ENCODE data around the gene MYLK.
A peak's percentile ranks its signal among the peaks of the same experiment; 100 is the strongest.

MYLK gene

DNA sequence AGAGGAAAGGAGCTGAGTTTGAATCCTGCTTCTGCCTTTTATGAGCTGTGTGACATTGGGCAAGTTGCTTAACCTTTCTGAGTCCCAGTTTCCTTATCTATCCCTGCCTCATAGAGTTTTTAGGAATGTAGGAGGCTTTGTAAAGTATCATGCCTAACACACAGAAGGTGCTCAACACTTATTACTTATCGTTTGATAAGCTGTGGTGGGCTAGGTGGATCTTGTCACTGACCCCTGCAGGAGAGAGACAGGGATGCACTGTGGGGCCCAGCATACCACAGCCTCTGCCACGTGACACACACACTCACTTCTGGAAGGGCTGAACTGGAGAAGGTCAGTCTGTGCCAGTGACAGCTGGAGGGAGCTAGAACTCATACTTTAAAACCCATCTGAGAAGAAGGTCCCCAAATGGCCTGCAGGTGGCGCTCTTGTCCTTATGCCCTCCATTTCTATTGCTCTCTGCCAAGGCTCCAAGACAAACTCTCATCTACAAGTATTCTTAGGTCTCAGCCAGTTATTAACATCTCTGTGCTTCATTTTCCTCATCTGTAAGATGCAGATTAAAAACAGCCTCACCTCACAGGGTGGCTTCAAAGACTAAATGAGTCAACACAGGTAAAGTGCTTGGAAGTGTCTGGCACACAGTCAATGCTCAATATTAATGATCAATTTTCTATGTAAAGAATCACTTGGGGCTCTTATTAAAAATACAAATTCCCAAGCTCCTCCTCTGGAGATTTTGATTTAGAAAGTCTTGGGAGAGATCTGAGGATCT, 241.8 kb downstream of the MYLK start:
- in situ Hi-C loops (cut with HindIII; ENCODE audit: low pct_unique_long_range_greater_than_20kb, low sequenced_read_pairs) = no loop called here
- no peak for TF ChIP-seq JUND (IDR thresholded peaks at IDR 0.05; ENCODE audit: low read depth)
- peak; percentile 31 to 90 for DNase-seq (ENCODE audit: low read depth in 1 of 2, low spot score in 1 of 2)

DNA sequence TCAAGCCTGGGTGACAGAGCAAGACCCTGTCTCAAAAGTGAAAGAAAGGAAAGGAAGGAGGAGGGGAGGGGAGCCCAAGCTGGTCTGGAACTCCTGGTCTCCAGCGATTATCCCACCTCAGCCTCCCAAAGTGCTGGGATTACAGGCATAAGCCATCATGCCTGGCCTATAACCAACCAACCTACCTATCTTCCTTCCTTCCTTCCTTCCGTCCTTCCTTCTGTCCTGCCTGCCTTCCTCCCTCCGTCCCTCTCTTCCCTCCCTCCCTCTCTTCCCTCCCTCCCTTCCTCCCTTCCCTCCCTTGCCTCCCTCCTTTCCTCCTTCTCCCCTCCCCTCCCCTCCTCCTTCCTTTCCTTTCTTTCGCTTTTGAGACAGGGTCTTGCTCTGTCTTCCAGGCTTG, 242.6 kb downstream of the MYLK start:
- in situ Hi-C loops (cut with HindIII; ENCODE audit: low pct_unique_long_range_greater_than_20kb, low sequenced_read_pairs) = no loop called here
- no peak for DNase-seq (ENCODE audit: low read depth in 1 of 2, low spot score in 1 of 2)
- no peak for TF ChIP-seq JUND (IDR thresholded peaks at IDR 0.05; ENCODE audit: low read depth)

DNA sequence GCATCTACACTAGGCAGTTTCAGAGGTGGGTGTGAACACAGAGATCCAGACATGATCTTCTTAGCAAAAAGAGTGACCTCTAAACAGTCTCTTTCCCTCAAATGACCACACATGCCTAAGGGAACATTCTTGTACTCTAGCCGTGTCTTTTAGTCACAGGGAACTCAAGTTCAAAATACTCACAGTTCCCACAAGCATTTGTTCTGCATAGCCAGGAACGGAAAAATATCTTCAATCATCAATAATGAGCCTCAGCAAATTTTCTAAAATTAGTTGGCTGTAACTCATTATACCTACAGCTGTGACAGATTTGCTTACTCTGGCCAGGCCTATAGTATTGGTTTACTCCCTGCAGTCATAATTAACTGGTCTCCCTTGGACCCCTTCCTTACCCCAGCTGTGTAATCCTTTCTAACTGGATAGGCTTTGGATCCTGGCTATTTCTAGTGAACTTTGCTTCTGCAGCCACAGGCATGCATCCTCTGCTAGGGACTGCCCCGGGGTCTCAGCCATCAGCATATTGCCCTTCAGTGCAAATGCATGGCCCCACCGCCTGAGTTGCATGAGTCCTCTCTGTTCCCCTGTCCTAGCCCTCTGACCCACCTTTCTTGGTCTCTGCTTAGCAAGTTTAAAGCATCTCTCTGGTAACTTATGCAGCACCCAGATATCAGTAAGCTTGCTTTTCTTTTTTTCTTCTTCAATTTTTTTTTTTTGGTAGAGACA, 243.2 kb downstream of the MYLK start:
- TF ChIP-seq JUND (IDR thresholded peaks at IDR 0.05; ENCODE audit: low read depth) = no peak
- peak in 1 of 2 experiments; percentile 51 for DNase-seq (ENCODE audit: low read depth in 1 of 2, low spot score in 1 of 2)
- in situ Hi-C loops (cut with HindIII; ENCODE audit: low pct_unique_long_range_greater_than_20kb, low sequenced_read_pairs) = no loop called here

DNA sequence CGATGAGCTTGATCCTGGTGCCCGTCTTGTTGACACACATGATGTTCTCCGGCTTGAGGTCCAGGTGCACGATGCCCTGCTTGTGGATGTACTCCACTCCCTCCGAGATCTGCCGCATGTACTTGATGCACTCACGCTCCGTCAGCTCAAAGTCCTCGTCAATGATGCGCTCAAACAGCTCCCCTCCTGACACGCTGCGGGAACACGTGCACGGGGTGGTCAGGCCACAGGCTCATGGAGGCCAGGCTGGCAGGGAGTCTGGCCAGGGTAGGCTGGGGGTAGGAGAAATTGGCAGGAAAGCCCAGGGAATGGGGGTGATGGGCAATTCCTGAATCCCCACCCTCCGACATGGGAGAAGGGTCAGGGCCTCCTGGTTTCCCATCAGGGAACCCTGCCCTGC, 243.8 kb downstream of the MYLK start:
- no peak for TF ChIP-seq JUND (IDR thresholded peaks at IDR 0.05; ENCODE audit: low read depth)
- in situ Hi-C loops (cut with HindIII; ENCODE audit: low pct_unique_long_range_greater_than_20kb, low sequenced_read_pairs) = no loop called here
- no peak for DNase-seq (ENCODE audit: low read depth in 1 of 2, low spot score in 1 of 2)

DNA sequence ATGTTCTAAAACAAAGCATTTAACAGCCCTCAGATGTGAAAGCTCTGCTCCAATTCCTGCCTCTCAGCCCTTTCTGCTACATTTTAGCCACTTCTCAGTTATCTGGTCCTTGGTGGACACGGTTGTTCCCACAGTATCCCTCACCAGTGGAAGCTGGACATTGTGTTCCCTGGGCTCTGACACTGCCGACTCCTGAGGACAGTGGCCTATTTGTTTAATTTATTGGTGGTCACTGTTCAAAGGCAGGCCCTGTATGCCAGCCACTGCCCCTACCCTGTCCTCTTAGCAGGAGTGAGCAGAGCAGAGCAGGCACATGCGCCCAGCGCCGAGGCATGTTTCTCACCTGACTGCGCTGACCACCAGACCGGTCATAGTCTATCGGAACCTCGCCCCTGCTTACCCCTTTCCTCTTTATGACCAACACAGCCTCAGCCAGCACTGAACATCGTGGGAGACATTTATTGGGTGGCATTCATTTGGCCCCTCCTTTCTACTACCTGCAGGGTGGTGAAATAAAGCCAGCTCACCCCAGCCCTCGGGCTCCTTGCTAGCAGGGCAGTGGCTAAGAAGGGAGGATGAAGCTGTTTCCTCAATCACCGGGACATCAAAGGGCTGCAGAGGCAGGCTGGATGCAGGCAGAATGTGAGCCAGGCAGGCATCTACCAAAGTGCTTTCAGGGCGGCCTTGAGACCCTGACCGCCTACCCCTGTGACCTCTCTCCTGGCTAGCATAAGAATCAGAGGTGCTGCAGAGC, 245.0 kb downstream of the MYLK start:
- in situ Hi-C loops (cut with HindIII; ENCODE audit: low pct_unique_long_range_greater_than_20kb, low sequenced_read_pairs) = no loop called here
- TF ChIP-seq JUND (IDR thresholded peaks at IDR 0.05; ENCODE audit: low read depth) = no peak
- no peak for DNase-seq (ENCODE audit: low read depth in 1 of 2, low spot score in 1 of 2)

DNA sequence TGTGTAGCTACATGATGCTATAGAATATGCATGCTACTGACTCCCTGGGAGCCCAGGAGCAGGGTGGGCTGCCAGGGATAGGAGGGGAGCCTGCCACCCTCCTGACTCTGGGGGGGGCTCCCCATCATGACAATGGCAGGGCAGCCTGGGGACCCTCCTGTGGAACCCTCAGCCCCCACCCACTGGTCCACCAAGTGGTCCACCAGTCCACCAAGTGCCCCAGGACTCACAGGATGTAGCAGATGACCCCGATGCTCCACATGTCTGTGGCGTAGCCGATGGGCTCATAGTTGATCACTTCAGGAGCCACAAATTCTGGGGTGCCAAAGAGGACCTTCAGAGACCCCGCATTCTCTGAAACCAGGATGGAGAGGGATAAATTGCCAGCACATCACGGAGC, 246.3 kb downstream of the MYLK start:
- no peak for DNase-seq (ENCODE audit: low read depth in 1 of 2, low spot score in 1 of 2)
- in situ Hi-C loops (cut with HindIII; ENCODE audit: low pct_unique_long_range_greater_than_20kb, low sequenced_read_pairs) = no loop called here

DNA sequence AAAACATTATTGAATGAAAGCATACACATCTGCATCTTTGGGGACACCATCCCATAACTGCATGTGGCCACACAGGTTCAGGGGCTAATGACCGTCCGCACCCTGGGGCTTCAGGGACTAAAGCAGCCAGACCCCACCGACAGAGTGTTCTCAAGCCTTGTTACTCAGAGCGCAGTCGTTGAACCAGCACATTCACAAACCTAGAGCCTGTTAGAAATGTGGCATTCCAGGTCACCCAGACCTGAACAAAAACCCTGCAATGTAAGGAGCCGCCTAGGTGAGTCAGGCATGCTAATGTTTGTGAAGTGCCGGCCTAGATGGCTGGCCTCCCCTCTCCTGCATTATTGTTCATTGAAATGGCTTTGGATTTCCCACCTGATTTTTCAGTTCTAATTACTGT, 247.0 kb downstream of the MYLK start:
- no peak for TF ChIP-seq JUND (IDR thresholded peaks at IDR 0.05; ENCODE audit: low read depth)
- DNase-seq (ENCODE audit: low read depth in 1 of 2, low spot score in 1 of 2) = peak in 1 of 2 experiments; percentile 61
- in situ Hi-C loops (cut with HindIII; ENCODE audit: low pct_unique_long_range_greater_than_20kb, low sequenced_read_pairs) = no loop called here

More for the DNA sequence above, 246.3 kb downstream of the MYLK start:
- TF ChIP-seq JUND (IDR thresholded peaks at IDR 0.05; ENCODE audit: low read depth) = no peak

DNA sequence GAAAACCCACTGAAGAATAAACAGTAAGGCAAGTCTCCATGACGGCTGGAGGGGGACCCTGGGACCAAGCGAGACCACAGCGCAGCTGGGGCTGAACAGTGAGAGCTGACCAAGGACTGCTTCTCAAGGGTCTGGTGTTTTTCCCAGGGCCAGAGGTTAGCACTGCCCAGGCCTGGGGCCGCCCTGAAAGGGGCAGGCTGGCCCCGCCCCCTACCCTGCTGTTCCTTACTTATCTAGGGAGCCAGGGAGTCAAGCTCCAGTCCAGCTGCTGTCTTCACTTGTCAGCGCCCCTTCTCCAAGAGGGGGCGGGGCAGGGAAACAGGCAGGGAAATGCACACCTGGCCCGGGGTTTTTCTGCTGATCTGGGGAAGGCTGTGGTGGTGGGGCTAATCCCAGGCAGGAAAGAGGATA, 247.7 kb downstream of the MYLK start:
- in situ Hi-C loops (cut with HindIII; ENCODE audit: low pct_unique_long_range_greater_than_20kb, low sequenced_read_pairs) = no loop called here
- no peak for TF ChIP-seq JUND (IDR thresholded peaks at IDR 0.05; ENCODE audit: low read depth)
- DNase-seq (ENCODE audit: low read depth in 1 of 2, low spot score in 1 of 2) = no peak

DNA sequence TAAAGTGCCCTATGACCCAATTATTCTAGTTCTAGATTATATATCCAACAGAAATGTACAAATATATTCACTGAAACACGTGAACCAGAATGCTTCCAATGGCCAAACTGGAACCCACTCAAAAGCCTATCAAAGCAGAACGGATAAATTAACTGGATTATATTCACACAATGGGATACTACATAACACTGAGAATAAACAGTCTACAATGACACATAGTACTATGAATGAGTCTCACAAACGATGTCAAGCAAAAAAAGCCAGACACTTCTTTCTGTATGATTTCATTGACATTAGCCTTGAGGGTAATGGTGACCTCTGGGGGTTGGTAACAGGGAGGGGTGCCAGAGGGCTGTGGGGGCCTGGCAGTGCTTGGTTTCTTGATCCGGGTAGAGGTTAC, 248.4 kb downstream of the MYLK start:
- no peak for DNase-seq (ENCODE audit: low read depth in 1 of 2, low spot score in 1 of 2)
- TF ChIP-seq JUND (IDR thresholded peaks at IDR 0.05; ENCODE audit: low read depth) = no peak
- in situ Hi-C loops (cut with HindIII; ENCODE audit: low pct_unique_long_range_greater_than_20kb, low sequenced_read_pairs) = no loop called here

DNA sequence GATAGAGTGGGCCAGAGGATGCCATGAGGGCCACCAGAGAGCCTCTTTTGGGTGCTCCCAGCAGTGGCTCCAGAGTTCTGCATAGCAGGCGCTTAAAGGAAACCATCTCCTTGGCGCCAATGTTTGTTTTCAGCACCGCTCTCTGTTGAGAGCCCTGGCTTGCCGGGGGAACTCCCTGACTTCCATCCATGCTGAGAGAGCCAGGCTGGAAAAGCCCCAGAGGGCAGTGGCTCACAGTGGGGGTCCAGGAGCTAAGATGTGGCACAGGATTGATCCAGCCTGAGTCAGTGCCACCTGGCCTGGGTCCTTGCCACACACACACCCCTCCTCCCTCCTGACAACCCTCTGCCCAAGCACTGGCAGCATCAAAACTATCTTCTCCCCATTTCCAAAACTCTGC, 248.9 kb downstream of the MYLK start:
- in situ Hi-C loops (cut with HindIII; ENCODE audit: low pct_unique_long_range_greater_than_20kb, low sequenced_read_pairs) = no loop called here
- no peak for TF ChIP-seq JUND (IDR thresholded peaks at IDR 0.05; ENCODE audit: low read depth)

DNA sequence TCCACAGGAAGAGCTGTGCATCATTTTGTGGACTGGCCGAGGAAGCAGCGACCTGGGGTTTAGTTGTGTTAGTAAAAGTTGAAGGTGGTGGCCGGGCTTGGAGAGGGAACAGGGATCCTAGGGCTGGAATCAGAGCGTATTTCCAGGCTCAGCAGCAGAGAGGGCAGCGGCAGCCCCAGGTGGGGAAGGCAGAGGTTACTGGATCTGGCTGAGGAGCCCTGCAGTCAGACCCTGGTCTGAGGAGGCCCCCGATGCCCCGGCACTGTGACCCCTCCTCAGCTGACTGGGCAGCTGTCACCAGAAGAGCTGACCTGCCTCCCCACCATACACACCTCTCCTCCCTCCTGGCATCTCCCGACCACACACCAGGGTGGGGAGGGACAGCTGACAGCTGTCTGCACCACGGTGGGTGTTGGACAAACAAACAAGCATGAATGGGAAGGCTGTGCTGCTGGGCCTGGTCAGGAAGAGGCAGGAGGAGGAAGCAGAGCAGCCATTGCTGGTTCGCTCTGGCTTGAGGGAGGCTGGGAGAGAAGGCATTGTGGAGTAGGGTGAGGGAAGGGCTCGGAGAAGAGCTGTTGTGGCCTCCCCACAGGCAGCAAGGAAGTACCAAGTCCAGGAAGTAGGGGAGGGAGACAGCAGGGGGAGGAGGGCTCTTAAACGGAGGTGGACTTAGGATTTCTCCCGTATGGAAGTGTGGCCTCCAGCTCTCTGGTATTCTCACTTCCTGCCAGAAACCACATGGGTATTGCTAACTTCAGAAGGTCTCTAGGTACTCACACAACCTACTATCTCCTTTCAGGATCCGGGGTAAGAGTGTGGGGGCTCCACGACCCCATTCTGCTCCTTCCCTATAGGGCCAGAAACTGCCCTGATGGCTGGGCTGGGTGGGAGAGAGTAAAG, 249.7 kb downstream of the MYLK start:
- in situ Hi-C loops (cut with HindIII; ENCODE audit: low pct_unique_long_range_greater_than_20kb, low sequenced_read_pairs) = no loop called here
- DNase-seq (ENCODE audit: low read depth in 1 of 2, low spot score in 1 of 2) = no peak
- TF ChIP-seq JUND (IDR thresholded peaks at IDR 0.05; ENCODE audit: low read depth) = no peak

More for the DNA sequence above, 248.9 kb downstream of the MYLK start:
- DNase-seq (ENCODE audit: low read depth in 1 of 2, low spot score in 1 of 2) = no peak

DNA sequence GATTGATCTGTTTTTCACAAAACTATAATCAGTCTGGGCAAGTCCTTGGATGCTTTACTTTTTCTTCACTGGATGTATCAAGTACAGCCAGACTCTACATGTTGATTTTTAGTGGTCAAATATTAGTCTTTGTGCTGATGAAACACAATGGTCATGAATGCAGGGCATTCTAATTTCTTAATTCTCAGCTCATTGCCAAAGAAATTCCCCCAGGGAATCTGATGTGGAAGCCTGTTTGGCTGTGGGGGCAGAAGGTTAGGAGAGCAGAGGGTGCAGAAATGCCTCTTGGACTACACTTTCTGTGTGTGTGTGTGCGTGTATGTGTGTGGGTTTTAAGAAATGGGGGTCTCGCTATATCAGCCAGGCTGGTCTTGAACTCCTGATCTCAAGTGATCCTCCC, 250.6 kb downstream of the MYLK start:
- no peak for TF ChIP-seq JUND (IDR thresholded peaks at IDR 0.05; ENCODE audit: low read depth)
- DNase-seq (ENCODE audit: low read depth in 1 of 2, low spot score in 1 of 2) = no peak
- in situ Hi-C loops (cut with HindIII; ENCODE audit: low pct_unique_long_range_greater_than_20kb, low sequenced_read_pairs) = no loop called here

Data from T47D (cell line).